K562 (cell line): ENCODE results near the gene VARS1. TPM values are rescaled to one million over a fixed set of nuclear protein-coding genes. Genes with fewer than 3 reads are reported as not detected.

Experiments used
- AFF1 ChIP-seq, 2 experiments: fragments of 450-650 bp; IDR thresholded peaks; 2 replicates each; pipeline ENCODE4 v1.6.1; 2018; ENCODE audit warnings: mild to moderate bottlenecking in 2 of 2, low read depth in 1 of 2; ENCODE audit not compliant: partially characterized antibody in 2 of 2
- ATF7 ChIP-seq: fragments of 450-650 bp; IDR thresholded peaks from 2 replicates; pipeline ENCODE4 v1.7.1; 2014; ENCODE audit warnings: mild to moderate bottlenecking, moderate library complexity
- DACH1 ChIP-seq: fragments of 450-650 bp; IDR thresholded peaks from 2 replicates; pipeline ENCODE4 v1.6.1; 2018; ENCODE audit not compliant: partially characterized antibody
- FOXP1 ChIP-seq: sonication (generic); formaldehyde crosslinking; IDR thresholded peaks from 2 replicates; pipeline ENCODE4 v1.8.0; 2022; ENCODE audit warnings: mild to moderate bottlenecking, missing genetic modification reagents
- HMGXB4 ChIP-seq: sonication (generic); formaldehyde crosslinking; IDR thresholded peaks from 2 replicates; pipeline ENCODE4 v1.8.1; 2023; ENCODE audit warnings: mild to moderate bottlenecking, missing genetic modification reagents
- HNRNPUL1 ChIP-seq: fragments of 200-400 bp; formaldehyde crosslinking; IDR thresholded peaks from 2 replicates; pipeline ENCODE4 v1.6.1; 2017; ENCODE audit warnings: low read length
- MBD1 ChIP-seq: fragments of 250-450 bp; sonication (Bioruptor Pico); IDR thresholded peaks from 2 replicates; pipeline ENCODE4 v1.8.0; 2022; ENCODE audit warnings: inconsistent platforms
- NCOA2 ChIP-seq, 2 experiments: fragments of 450-650 bp; IDR thresholded peaks; 2 replicates each; pipeline ENCODE4 v1.6.1; 2018; ENCODE audit warnings: mild to moderate bottlenecking in 2 of 2, moderate library complexity in 1 of 2; ENCODE audit not compliant: partially characterized antibody in 2 of 2
- PREB ChIP-seq: sonication (generic); formaldehyde crosslinking; IDR thresholded peaks from 2 replicates; pipeline ENCODE4 v1.8.1; 2023; ENCODE audit warnings: mild to moderate bottlenecking, missing genetic modification reagents
- RAD51 ChIP-seq: fragments of 450-650 bp; IDR thresholded peaks from 2 replicates; pipeline ENCODE4 v1.7.1; 2016; ENCODE audit warnings: low read depth, mild to moderate bottlenecking, borderline replicate concordance
- ZBTB17 ChIP-seq: fragments of 450-650 bp; formaldehyde crosslinking; IDR thresholded peaks from 2 replicates; pipeline ENCODE4 v1.4.0; 2020; ENCODE audit warnings: mild to moderate bottlenecking
- ZC3H8 ChIP-seq: fragments of 450-650 bp; IDR thresholded peaks from 2 replicates; pipeline ENCODE4 v1.6.1; 2017
- ZFP30 ChIP-seq: fragments of 250-450 bp; sonication (Bioruptor Pico); IDR thresholded peaks from 2 replicates; pipeline ENCODE4 v1.8.0; 2022; ENCODE audit warnings: moderate library complexity, mild to moderate bottlenecking, inconsistent platforms, borderline replicate concordance
- ZFP91 ChIP-seq: sonication (generic); formaldehyde crosslinking; IDR thresholded peaks from 2 replicates; pipeline ENCODE4 v1.8.0; 2022; ENCODE audit warnings: mild to moderate bottlenecking, missing genetic modification reagents
- ZNF561 ChIP-seq: fragments of 450-650 bp; formaldehyde crosslinking; conservative IDR thresholded peaks from 2 replicates; pipeline ENCODE4 v1.4.0; 2020; ENCODE audit warnings: mild to moderate bottlenecking, moderate library complexity
- polyA plus RNA-seq, 8 experiments: library from polyadenylated mRNA; depleted of rRNA in 4 of 8; stranded (reverse) in 5 of 8; unstranded in 3 of 8; fragments of >200 nt; fragmentation: Nextera tagmentation in 2 of 8; fragmentation: Illumina TruSeq in 1 of 8; extraction: Ambion mirVana in 2 of 8; extraction: Trizol in 1 of 8; gene quantifications; 2 replicates each; pipeline versions ENCODE4 v1.2.1 to v1.2.3, GENCODE V29; 2011 to 2014; ENCODE audit warnings: inconsistent platforms in 1 of 8, missing spikeins in 1 of 8
- total RNA-seq, 7 experiments: library from RNA; depleted of rRNA in 6 of 7; stranded (reverse); fragments of >200 nt in 6 of 7; fragmentation: Illumina TruSeq in 2 of 7; extraction: Trizol in 2 of 7; gene quantifications; 2 replicates each; pipeline versions ENCODE4 v1.2.1 to v1.2.3, GENCODE V29; 2011 to 2021; ENCODE audit warnings: low replicate concordance in 1 of 7
- TF ChIP-seq, protein P1 (sequence below), 2 experiments: fragments of 450-650 bp in 1 of 2; sonication (generic) in 1 of 2; formaldehyde crosslinking; conservative IDR thresholded peaks; 2 replicates each; pipeline versions ENCODE4 v1.4.0 to v1.8.1; 2020 to 2022; ENCODE audit warnings: mild to moderate bottlenecking in 1 of 2, missing genetic modification reagents in 1 of 2

VARS1 gene
- total and polyA plus RNA-seq, 9 of the 15 experiments (the other 6 are each of a cell fraction or from before 2014, with no cell fraction given) = 2.9 to 488 (median 130) TPM

DNA sequence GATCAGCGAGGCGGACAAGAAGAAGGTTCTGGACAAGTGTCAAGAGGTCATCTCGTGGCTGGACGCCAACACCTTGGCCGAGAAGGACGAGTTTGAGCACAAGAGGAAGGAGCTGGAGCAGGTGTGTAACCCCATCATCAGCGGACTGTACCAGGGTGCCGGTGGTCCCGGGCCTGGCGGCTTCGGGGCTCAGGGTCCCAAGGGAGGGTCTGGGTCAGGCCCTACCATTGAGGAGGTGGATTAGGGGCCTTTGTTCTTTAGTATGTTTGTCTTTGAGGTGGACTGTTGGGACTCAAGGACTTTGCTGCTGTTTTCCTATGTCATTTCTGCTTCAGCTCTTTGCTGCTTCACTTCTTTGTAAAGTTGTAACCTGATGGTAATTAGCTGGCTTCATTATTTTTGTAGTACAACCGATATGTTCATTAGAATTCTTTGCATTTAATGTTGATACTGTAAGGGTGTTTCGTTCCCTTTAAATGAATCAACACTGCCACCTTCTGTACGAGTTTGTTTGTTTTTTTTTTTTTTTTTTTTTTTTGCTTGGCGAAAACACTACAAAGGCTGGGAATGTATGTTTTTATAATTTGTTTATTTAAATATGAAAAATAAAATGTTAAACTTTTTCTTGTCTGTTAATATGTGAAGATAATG lies 34.2 kb upstream of the VARS1 start (continued):
- TF ChIP-seq AFF1 (IDR thresholded peaks at IDR 0.05; ENCODE audit: low read depth in 1 of 2, partially characterized antibody in 2 of 2) = peak in 1 of 2 experiments; percentile 56
- no peak for TF ChIP-seq NCOA2 (IDR thresholded peaks at IDR 0.05; ENCODE audit: partially characterized antibody in 2 of 2)
- TF ChIP-seq ZBTB17 (CRISPR knock-in tag) = peak; percentile 75; the same call in 1 of the 2 replicates
- no peak for TF ChIP-seq FOXP1 (CRISPR knock-in tag)
- peak; percentile 41; the same call in 1 of the 2 replicates for TF ChIP-seq ATF7
- TF ChIP-seq, protein P1, sequence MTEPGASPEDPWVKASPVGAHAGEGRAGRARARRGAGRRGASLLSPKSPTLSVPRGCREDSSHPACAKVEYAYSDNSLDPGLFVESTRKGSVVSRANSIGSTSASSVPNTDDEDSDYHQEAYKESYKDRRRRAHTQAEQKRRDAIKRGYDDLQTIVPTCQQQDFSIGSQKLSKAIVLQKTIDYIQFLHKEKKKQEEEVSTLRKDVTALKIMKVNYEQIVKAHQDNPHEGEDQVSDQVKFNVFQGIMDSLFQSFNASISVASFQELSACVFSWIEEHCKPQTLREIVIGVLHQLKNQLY (CRISPR knock-in tag; conservative IDR thresholded peaks at IDR 0.05) = peak in 1 of 2 experiments; percentile 76; a peak in 1 of 4 replicates
- TF ChIP-seq RAD51 = no peak
- no peak for TF ChIP-seq ZC3H8
- TF ChIP-seq PREB (CRISPR knock-in tag) = no peak
- TF ChIP-seq HNRNPUL1 = no peak
- no peak for TF ChIP-seq DACH1
- TF ChIP-seq ZNF561 (CRISPR knock-in tag) = 0 out of 2 replicates have a peak, but pooled peaks have one; percentile 46
- peak; percentile 80 for TF ChIP-seq ZFP91 (CRISPR knock-in tag)
- no peak for TF ChIP-seq HMGXB4 (CRISPR knock-in tag)
- peak; percentile 24; the same call in 1 of the 2 replicates for TF ChIP-seq ZFP30 (CRISPR knock-in tag)
- no peak for TF ChIP-seq MBD1 (CRISPR knock-in tag)
